ENCODE data around the gene TFB1M.
"Not testable (repeated sequence)": the region's sequence is repeated elsewhere in the genome, so short reads cannot be mapped to it uniquely, and the experiment has no call there.

Gene TFB1M

DNA sequence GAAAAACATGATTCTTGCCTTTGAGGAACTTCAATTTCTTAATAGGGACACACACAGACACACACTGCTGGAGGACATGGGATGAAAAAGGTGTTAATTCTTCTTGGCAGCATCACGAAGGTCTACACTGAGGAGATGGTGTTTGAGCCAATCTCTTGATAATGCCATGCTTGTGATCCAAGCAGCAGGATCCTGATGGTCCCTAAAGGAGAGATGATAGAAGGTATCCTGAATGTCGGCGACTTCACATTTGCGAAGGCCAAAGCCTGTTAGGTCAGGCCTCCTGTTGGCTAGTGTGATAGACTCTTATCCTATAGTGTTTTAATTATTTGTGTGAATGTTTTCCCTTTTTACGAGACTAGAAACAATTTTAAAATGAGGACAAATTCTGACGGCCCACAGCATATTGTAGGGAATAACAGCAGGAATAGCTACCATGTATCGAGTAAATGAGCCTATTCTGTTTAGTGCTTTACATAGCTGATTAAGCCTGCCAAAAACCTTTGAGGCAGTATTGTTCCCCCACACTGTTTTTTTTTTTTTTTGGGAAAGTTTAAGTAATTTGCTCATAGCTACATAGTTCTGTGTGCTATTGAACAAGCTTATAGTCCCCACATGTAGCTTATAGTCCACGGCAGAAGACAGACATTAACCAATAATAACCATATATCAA is 15.3 kb upstream of the TFB1M start:
- no peak for DNase-seq (ENCODE audit: low spot score)

DNA sequence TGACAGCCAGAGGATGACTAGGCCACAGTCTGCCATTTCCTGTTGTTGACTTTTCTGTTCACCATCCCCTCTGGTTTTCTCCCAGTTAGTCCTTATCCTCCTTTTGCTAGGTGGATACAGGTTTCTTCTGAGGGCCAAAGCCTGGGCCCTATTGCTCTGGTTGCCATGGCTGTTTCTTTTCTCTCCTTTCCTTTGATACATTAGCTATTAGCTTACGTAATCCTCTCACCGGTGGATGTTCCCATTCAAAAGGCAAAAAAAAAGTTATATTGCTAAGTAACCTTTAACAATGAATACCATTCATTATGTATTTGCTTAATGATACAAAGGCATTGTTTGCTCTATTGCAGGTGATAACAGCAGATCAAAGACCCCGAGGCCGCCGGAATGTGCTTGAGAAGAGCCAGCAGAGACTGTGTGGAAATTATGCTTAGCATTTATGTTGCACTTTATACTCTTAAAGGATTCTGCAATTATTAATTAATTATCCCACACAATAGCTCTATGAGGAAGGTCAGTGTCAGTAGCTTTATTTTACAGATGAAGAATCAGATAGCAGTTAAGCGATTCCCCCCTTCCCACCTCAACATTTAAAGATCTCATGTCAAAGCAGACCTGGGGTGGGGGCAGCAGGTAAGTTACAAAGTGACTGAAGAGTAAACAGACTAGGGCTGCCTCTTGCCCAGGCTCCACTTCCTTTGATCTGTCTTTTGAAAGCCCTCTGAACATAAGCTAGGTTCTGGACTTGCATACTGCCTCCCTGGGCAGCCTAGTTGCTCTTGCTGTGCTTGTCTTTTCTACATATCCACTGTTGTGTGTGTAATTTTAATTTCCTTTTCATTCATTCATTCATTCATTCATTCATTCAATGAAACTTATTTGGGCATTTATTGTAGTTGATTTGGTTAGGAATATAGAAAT is 14.5 kb upstream of the TFB1M start:
- DNase-seq (ENCODE audit: low spot score) = no peak

DNA sequence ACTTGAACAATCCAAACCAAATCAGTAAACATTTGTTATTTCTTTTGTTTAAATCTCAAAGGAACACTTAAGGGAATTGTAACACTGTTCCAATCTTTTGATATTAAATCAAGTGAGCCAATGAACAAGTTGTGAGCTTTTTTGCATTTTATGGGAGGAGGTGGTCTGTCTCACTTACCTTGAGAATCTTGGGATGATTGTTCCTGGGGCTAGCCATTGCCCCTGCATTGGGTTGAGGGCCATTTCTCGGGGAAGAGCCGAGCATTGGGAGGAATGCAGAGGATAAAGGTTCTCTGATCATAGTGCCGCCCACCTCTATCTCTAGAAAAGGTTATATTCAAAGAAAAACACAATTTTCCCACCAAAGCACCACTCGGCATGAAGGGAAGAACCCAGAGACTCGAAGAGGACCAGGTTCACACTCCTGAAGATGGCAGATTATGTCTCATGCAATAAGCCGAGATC is 13.8 kb upstream of the TFB1M start:
- no peak for DNase-seq (ENCODE audit: low spot score)

DNA sequence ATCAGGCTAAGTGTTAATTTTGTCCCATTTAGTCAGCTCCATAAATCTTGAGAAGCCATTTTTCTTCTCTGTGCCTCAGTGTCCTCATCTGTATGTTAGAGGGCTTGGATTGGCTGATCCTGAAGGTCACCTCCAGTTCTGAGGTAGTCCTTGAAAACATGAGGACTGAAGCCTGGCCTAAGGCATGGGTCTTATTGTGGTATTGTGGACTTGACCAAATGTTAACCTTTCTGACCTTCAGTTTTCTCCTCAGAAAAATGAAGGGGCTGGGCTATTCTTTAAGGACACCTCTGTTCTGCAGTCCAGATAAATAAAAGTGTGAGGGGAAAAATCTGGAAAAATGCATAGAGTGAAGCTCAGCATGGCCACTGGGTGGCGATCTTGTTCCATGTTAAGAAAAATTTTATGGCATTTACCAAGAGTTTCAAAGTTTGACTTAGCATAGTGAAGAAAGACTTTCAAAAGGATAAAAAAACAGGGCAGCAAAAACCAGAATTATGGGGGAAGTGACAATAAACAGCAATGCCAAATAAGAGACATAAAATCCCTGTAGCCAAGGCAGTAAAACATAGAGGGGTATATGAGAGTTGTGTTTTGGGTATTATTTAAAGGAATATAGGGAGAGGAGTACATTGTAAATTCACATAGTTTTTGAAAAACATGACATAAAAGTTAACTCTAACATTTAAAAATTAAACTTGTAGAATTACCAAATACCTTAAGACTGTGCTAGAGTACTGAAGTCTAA is 13.2 kb upstream of the TFB1M start:
- peak; percentile 48 for DNase-seq (ENCODE audit: low spot score)

DNA sequence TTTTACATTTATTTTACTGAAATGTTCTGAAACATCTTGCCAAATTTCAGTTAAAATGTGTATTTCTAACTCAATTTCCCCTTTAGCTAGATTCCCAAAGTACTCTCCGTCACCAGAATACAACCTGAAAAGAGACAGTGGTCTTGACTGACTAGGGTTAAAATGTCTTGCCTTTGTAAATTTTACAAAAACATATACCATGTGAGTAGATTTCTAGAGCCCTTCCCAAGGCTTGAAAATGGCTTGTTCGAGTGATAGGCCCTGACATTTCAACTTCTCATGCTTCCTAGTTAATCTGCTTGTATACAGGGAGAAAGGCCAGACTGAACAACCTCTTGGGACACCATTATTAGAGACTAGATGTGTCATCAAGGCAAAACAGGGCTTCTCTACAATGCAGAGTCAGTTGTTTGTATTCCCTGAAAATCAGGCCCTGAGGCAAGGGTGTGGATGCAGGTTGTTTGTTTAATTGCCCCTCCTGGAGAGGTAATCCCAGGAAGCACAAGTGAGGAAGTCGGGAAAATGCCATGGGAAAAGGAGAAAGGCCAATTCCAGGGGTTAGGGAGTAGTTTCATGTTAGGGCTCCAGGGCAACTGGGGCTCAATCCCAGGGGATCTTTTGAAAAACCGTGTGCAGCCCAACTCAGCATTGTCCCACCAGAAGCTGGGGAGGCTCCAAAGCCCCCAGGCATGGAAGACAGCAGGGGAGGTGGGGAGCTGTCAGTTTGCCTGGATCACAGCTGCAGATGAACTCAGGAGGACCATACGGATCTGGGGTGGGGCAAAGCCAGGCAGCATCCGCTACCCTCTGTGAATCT is 11.6 kb upstream of the TFB1M start:
- DNase-seq (ENCODE audit: low spot score) = no peak

DNA sequence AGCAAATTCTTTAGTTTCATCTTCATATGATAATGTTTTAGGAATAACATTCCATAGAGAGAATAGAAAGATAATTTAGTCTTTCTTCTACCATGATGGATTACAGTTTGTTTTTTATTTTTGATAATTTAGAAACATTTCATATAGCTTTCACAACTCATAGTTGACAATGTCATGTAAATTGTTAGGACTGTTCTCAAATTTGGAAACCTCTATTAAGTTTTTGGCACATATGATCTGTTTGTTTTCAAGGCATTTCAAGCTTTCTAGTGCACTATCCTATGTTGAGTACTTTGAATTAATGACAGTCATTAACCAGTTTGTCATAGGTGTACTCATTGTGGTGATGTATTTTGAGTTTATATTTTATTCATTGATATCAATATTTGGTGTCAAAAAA is 10.7 kb upstream of the TFB1M start:
- no peak for DNase-seq (ENCODE audit: low spot score)

DNA sequence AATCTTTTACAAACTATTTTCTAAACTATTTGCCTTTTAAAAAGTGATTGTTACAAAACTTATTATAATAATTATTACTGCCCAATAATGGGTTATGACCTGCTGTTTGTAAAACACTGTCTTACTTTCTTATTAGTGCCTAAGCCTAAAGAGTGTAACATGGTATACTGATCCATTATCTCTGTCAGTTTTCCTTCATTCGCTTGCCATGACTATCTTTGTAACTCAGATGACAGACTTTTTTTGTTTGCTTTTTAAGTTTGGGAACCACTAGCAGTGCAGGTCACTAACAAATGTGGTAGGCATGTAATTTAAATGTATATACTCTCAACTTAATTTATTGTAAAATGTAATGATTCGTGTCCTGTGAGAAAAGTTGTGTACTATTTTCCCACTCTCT is 9.9 kb upstream of the TFB1M start:
- no peak for DNase-seq (ENCODE audit: low spot score)

DNA sequence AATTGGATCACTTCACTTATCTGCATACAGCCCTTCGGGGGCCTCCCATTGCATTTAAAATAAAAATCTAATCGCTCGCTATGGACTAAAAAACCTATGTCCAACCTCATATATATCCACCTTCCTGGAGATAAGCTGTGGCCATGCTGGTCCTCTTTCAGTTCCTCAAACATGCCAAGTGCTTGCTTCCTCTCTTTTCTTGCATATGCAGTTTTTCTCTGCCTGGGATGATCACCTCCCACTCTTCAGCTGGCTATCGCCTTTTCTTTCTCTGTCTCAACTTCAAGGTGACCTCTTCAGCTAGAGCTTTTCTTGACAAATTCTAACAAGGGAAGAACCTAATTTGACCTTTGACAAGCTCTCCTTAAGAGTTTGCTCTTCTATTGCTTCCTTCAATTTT is 5.6 kb upstream of the TFB1M start:
- DNase-seq (ENCODE audit: low spot score) = no peak

DNA sequence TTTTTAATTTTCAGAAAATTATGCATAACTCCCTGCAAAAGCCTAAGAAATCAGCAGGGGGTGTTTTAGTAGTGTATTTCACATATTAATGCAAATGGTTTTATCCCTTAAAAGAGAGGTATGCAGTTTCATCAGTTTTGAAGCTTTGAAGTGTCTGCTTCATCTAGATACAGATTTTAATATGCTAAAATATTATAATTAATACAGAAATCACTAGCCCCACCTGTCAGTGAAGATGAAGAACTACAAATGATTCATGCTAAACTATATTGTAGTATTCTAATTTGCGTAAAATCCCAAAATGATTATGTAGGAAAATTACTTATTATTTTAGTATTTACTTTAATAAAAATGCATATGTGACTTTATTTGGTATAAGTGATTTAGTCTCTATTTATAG is 2.9 kb upstream of the TFB1M start:
- no peak for DNase-seq (ENCODE audit: low spot score)

DNA sequence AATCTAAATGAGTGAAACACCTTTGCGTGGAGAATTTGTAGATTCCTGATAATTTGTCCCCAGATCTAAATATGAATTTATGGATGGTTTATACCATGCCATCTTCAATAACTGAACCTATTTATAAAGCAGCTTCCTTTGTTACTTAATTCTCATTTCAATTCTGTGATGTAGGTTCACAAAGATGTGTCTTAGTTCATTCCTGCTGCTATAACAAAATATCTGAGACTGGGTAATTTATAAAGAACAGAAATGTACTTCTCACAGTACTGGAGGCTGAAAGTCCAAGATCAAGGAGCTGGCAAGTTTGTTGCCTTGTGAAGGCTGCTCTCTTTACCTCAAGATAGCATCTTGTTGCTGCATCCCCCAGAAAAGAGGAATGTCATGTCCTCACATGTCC is 2.1 kb upstream of the TFB1M start:
- DNase-seq (ENCODE audit: low spot score) = no peak

DNA sequence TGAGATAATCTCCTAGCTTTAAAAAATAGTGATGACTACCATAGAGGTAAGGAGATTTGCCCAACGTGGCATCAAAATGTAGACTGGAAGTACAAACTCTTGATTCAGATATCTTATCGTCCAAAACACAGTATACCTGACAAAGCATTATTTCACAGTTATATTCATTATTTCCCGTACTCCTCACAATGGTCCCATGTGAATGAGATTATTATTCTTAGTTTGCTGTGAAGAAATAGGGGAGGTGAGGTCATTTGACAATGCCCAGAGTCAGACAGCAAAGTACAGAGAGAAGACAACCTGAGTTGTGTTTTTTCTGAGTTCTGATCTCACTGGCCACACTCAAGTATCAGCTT is 1.2 kb upstream of the TFB1M start:
- DNase-seq (ENCODE audit: low spot score) = no peak

DNA sequence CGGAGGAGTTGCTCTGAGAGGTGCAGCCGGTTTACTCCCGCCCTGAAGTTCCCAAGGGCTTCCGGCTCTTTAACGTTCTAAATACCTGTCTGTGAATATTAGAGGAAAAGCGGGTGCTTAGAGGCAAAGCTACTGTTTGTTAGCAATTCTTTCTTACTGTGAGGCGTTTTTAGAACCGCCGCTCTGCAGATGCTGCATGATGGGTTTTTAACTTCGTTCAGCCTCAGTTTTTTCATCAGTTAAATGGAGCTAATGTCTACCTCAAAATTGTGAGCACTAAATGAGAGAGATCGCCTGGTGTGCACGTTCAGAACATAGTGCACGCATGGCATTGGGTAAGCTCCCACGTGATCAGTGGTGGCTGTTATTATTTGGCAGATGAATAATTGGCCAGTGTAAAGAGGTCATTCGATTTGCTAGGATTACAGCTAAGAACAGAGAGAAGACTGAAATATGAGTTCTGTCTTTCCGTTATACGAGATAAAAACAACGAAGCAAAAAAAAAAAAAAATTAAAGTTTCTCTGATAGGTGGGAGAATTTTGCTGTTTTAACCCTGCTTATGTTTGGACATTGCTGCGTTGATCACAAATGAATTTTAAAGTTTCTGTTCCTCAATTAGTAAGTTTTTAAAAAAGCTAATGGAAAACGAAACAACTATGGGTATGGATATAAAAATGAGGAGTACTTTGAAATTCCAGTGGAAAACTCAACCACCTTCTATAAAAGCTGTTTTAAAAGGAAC is 660 bp upstream of the TFB1M start:
- peak; percentile 43 for DNase-seq (ENCODE audit: low spot score)

DNA sequence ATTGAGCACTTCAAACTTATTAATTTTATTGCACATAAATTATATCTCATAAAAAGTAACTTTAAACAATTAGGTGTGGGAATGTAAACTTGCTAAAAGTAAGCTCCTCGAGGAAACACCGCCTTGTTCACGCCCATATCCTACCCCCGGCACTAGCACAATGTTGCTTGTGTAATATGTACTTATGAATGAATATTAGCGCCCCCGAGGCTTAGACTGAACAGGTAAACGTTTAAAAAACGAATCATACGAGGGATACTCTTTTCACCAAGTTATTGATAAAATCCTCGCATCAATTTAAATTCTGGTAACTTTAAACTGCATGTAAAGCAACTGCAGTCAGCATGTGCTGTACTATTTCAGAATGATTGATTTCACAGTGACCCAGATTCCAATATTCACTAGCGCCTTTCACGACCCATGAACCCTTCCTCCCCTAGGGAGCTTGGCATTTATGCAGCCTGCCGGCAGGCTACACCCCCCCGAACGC is 637 bp downstream of the TFB1M start:
- DNase-seq (ENCODE audit: low spot score) = no peak

DNA sequence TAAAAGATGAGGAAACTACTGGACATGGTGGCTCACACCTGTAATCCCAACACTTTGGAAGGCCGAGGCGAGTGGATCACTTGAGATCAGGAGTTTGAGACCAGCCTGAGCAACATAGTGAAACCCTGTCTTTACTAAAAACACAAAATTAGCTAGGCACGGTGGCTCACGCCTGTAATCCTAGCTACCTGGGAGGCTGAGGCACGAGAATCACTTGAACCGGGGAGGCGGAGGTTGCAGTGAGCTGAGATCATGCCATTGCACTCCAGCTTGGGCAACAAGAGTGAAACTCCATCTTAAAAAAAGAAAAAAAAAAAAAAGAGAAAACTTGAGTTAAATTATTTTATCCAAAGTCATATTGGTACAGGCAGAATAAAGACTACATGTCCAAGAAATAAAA is 1.3 kb downstream of the TFB1M start:
- DNase-seq (ENCODE audit: low spot score) = not testable (repeated sequence)

DNA sequence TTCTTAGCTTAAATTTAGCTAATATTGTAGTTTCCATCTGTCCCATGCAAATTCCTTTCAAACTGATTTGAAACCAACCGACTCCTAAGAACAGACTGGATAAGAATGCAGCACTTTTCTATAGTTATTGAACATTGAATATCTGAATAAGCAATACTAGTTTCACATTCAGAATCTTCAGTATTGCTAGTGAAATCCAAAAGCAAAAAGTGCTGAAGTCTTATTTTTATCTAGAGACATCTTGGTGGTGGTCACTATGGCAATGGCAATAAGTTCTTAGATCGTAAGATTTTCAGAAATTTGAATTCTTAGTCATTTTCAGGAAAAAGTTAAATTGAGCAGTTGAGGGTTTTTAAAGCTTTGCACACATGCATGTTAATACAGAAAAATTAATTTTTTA is 2.7 kb downstream of the TFB1M start:
- DNase-seq (ENCODE audit: low spot score) = no peak

DNA sequence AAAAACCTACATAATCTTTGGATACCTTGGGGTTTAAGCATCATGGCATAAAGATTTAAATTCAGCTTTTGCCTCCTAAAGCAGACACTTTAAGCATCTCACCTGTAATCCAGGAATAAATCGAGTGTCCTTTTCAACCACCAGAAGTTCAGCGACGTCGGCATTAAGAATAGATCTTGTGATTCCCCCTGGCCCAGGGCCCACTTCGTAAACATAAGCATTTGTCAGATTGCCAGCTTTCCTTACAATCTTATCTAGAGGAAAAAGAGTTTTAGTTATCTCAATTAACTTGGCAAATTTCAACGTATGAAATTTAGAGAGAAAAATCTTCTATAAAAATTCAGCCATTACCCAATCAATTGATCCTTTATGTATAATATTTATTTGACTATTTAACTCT is 3.2 kb downstream of the TFB1M start:
- no peak for DNase-seq (ENCODE audit: low spot score)

DNA sequence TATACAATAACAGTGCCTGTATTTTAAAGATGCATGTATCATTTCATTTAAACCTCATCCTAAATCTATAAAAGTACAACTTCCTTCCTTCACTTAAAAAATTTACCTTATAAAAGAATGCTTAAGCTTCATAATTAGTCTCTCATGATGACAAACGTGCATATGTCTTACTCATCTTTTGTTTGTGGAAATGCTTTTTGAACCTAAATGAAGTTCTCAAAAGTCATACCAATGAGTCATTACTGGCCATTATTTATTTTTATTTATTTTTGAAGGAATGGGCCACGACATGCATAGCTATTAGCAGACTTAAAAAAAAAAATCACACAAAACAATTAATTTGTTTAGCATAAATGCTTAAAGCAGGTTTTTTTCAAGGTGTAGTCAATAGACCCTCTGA is 3.7 kb downstream of the TFB1M start:
- no peak for DNase-seq (ENCODE audit: low spot score)

DNA sequence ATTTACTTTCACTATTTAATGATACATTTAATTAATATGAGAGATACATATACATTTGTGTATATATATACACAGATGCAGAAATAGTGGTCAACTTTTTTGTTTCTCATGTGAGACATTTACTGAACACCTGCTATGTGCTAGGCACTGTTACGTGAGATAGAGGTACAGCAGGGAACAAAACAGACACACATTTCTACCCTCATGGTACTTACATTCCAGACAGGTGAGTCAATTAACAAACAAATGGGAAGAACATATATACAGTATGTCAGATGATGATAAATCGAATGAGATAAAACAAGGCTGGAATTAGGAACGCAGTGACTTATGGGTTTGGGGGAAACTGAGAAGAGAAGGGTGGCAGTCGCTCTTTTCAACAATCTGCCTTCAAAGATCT is 5.1 kb downstream of the TFB1M start:
- DNase-seq (ENCODE audit: low spot score) = no peak

DNA sequence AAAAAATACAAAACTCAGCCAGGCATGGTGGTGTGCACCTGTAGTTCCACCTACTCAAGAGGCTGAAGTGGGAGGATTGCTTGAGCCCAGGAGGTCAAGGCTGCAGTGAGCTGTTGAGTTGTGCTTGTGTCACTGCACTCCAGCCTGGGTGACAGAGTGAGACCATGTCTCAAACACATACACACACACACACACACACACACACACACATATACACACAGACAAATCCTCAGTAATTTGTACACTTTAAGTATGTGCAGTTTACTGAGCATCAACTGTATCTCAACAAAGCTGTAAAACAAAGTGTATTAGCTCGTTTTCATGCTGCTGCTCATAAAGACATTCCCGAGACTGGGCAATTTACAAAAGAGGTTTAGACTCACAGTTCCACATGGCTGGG is 7.3 kb downstream of the TFB1M start:
- no peak for DNase-seq (ENCODE audit: low spot score)

DNA sequence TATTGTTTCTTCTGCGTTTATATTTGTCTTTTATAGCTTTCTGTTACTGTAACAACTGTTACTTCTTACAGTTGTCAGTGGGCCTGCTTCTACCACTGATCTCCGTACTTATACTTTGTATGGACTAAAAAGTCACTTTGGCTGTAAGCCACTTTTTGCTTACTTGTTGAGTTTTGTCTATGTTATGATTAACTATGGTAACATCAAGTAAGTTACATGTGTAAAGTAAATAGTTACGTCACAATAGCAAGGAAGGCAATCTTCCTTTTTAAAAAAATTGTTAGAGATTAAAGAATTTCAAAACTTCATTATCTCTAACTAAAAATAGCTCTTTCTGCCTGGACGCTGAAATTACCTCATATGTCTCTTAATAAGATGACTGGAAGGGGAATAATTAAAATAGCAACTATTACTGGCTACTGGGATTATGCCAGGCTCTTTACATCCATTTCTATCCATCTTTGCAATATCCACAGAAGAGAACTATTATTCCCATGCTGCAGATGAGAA is 10.9 kb downstream of the TFB1M start:
- no peak for DNase-seq (ENCODE audit: low spot score)

DNA sequence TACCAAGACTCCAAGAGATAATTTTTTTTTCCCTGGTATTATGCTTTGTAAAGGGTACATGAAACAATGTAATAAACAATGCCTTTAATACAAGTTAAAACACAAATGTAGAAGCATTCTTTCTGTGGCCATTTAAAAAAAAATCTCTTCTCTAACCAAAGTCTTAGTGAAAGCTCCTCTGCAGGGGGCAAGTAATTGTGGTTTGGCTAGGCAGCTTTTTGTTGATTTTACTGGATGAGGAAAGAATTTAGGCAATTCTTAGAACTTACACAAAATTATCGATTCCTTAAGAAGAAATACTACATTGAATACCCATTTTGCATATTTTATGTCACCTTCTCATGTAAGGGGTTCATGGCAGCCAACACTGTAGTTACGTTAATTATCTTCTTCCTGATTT is 12.4 kb downstream of the TFB1M start:
- DNase-seq (ENCODE audit: low spot score) = no peak

Data from GM03348 (cell line).